HepG2 (cell line): ENCODE measurements around the gene GPR55. TPM values are rescaled to one million over a fixed set of nuclear protein-coding genes. Genes with fewer than 3 reads are reported as not detected.

Experiments used
- ATAC-seq: fragments of 200-7000 bp; cut with Tn5 transposase; 3 replicates; pipeline ENCODE4 v1.9.1; 2020; ENCODE audit warnings: mild to moderate bottlenecking, moderate library complexity
- BruUV-seq: library from RNA; stranded (reverse); fragments of 400-500 nt; replicated peaks from 2 replicates; lab custom pipeline; 2021; lab: Mats Ljungman, UMichigan
- CTCF ChIA-PET: fragments of 300-600 bp; formaldehyde crosslinking; extraction: SDS; loops from one replicate; lab custom pipeline; 2021; ENCODE audit warnings: low total read pairs, inconsistent platforms, low intra/inter-chr PET ratio; lab: Yijun Ruan, JAX
- POLR2A ChIA-PET: fragments of 350-600 bp; sonication (Branson Sonifier 250); formaldehyde crosslinking; loops from one replicate; lab custom pipeline; 2020; ENCODE audit warnings: antibody characterized with exemption, inconsistent platforms; lab: Yijun Ruan, JAX
- DNase-seq: peaks from one replicate; pipeline ENCODE4 v3.0.0-alpha.2; 2015; ENCODE audit warnings: low spot score
- FAIRE-seq: peaks from 3 replicates; lab custom pipeline; 2011; peaks lifted over from hg19 to GRCh38; lab: Jason Lieb, UNC
- H2AFZ ChIP-seq: one replicate; pipeline ENCODE4 v1.6.1; 2011; ENCODE audit warnings: low read length, inconsistent platforms
- H3K27ac ChIP-seq: fragments of 300-600 bp; 3 replicates; pipeline ENCODE4 v1.8.0; 2011; ENCODE audit warnings: mixed run types, mild to moderate bottlenecking, mixed read lengths, low read length, inconsistent platforms; ENCODE audit not compliant: insufficient read depth; ENCODE audit errors: extremely low read length
- H3K27me3 ChIP-seq, 2 experiments: fragments of 200-600 bp in 1 of 2; 2 replicates in 1 of 2; 3 replicates in 1 of 2; pipeline versions ENCODE4 v1.6.0 to v1.8.0; 2011; ENCODE audit warnings: low read length in 2 of 2, mild to moderate bottlenecking in 2 of 2, moderate library complexity in 2 of 2, inconsistent platforms in 1 of 2; ENCODE audit not compliant: insufficient read depth in 2 of 2, control insufficient read depth in 1 of 2
- H3K36me3 ChIP-seq, 2 experiments: fragments of 200-600 bp in 1 of 2; replicated peaks in 1 of 2; 2 replicates in 1 of 2; 3 replicates in 1 of 2; pipeline versions ENCODE4 v1.5.1 to v1.8.0; 2011; ENCODE audit warnings: low read length in 2 of 2, inconsistent platforms in 1 of 2; ENCODE audit not compliant: insufficient read depth in 2 of 2, control insufficient read depth in 1 of 2
- H3K4me1 ChIP-seq: 2 replicates; pipeline ENCODE4 v1.5.1; 2012; ENCODE audit warnings: low read length, inconsistent platforms; ENCODE audit not compliant: insufficient read depth
- H3K4me2 ChIP-seq: 2 replicates; pipeline ENCODE4 v1.6.0; 2011; ENCODE audit warnings: low read depth, low read length, inconsistent platforms
- H3K4me3 ChIP-seq, 3 experiments: fragments of 200-600 bp in 1 of 3; sonication (generic), shearing (Covaris generic) in 1 of 3; replicated peaks in 1 of 3; 2 replicates each; pipeline ENCODE4 v1.5.1; 2011 to 2016; ENCODE audit warnings: low read length in 3 of 3, inconsistent platforms in 2 of 3, low read depth in 2 of 3, mild to moderate bottlenecking in 2 of 3, control low read depth in 1 of 3, mixed read lengths in 1 of 3; ENCODE audit not compliant: insufficient read depth in 1 of 3
- H3K79me2 ChIP-seq: one replicate; pipeline ENCODE4 v1.6.1; 2011; ENCODE audit warnings: low read length, inconsistent platforms; ENCODE audit not compliant: insufficient read depth
- H3K9ac ChIP-seq: 2 replicates; pipeline ENCODE4 v1.6.0; 2011; ENCODE audit warnings: mild to moderate bottlenecking, low read depth, low read length, inconsistent platforms; ENCODE audit not compliant: insufficient read depth
- H3K9me3 ChIP-seq: 2 replicates; pipeline ENCODE4 v1.5.1; 2012; ENCODE audit warnings: mild to moderate bottlenecking, low read length
- H4K20me1 ChIP-seq: 2 replicates; pipeline ENCODE4 v1.6.0; 2011; ENCODE audit warnings: inconsistent platforms, mild to moderate bottlenecking, low read length, moderate library complexity; ENCODE audit not compliant: insufficient read depth
- ARNT2 ChIP-seq: sonication (generic); formaldehyde crosslinking; IDR thresholded peaks from 2 replicates; pipeline ENCODE4 v1.8.0; 2022; ENCODE audit warnings: mild to moderate bottlenecking, low read depth, missing genetic modification reagents, moderate library complexity
- EED ChIP-seq: sonication (generic); formaldehyde crosslinking; IDR thresholded peaks from 2 replicates; pipeline ENCODE4 v1.5.0; 2020; ENCODE audit warnings: mild to moderate bottlenecking, missing genetic modification reagents
- NFYC ChIP-seq: IDR thresholded peaks from 2 replicates; pipeline ENCODE4 v1.6.1; 2016; ENCODE audit warnings: missing genetic modification reagents, missing compliant biosample characterization
- NR2F6 ChIP-seq, 2 experiments: IDR thresholded peaks; 2 replicates each; pipeline ENCODE4 v1.6.1; 2016; ENCODE audit warnings: antibody characterized with exemption in 1 of 2, mild to moderate bottlenecking in 1 of 2
- RAD21 ChIP-seq: fragments of 450-650 bp; formaldehyde crosslinking; IDR thresholded peaks from 2 replicates; pipeline ENCODE4 v1.5.0; 2020; ENCODE audit warnings: mild to moderate bottlenecking
- SMC3 ChIP-seq: IDR thresholded peaks from 2 replicates; pipeline ENCODE4 v1.6.1; 2011; ENCODE audit warnings: low read length, improper control_type of control experiment
- STAG1 ChIP-seq: sonication (generic); formaldehyde crosslinking; IDR thresholded peaks from 2 replicates; pipeline ENCODE4 v1.4.0; 2020; ENCODE audit warnings: missing genetic modification reagents
- TOPORS ChIP-seq: sonication (generic); formaldehyde crosslinking; IDR thresholded peaks from 2 replicates; pipeline ENCODE4 v1.8.0; 2023; ENCODE audit warnings: mild to moderate bottlenecking, missing genetic modification reagents
- ZNF225 ChIP-seq: sonication (generic); formaldehyde crosslinking; IDR thresholded peaks from 2 replicates; pipeline ENCODE4 v1.4.0; 2020; ENCODE audit warnings: mild to moderate bottlenecking, missing genetic modification reagents
- ZNF446 ChIP-seq: sonication (generic); formaldehyde crosslinking; IDR thresholded peaks from 2 replicates; pipeline ENCODE4 v1.5.0; 2020; ENCODE audit warnings: mild to moderate bottlenecking, missing genetic modification reagents
- ZNF678 ChIP-seq: sonication (generic); formaldehyde crosslinking; IDR thresholded peaks from 2 replicates; pipeline ENCODE4 v1.4.0; 2020; ENCODE audit warnings: mild to moderate bottlenecking, missing genetic modification reagents
- ZNF878 ChIP-seq: sonication (generic); formaldehyde crosslinking; IDR thresholded peaks from 2 replicates; pipeline ENCODE4 v1.8.1; 2023; ENCODE audit warnings: mild to moderate bottlenecking, missing genetic modification reagents, moderate library complexity
- WGBS: methylation state at CpG from one replicate; pipeline ENCODE4 v1.1.6; 2017; ENCODE audit warnings: low lambda C conversion rate; 5-methylcytosine and 5-hydroxymethylcytosine counted together
- in situ Hi-C: cut with HindIII; loops from 2 replicates; pipeline ENCODE4 v1.10.0; 2017; ENCODE audit warnings: low pct_unique_long_range_greater_than_20kb; ENCODE audit not compliant: extremely low pct_ligation_motif_present
- intact Hi-C: fragments of 100-400 bp; cut with micrococcal nuclease; formaldehyde crosslinking; loops from one replicate; pipeline ENCODE4 v1.10.0; 2022; ENCODE audit not compliant: unreplicated experiment
- polyA plus RNA-seq, 8 experiments: library from polyadenylated mRNA; depleted of rRNA in 3 of 8; stranded (reverse) in 7 of 8; unstranded in 1 of 8; fragments of >200 nt; fragmentation: Illumina TruSeq in 4 of 8; extraction: Trizol in 4 of 8; gene quantifications; 2 replicates each; pipeline versions ENCODE4 v1.2.1 to v1.2.3, GENCODE V29; 2011 to 2016; ENCODE audit warnings: low read depth in 4 of 8, missing spikeins in 1 of 8, mixed read lengths in 1 of 8; ENCODE audit not compliant: insufficient read depth in 1 of 8
- total RNA-seq, 5 experiments: library from RNA; depleted of rRNA; stranded (reverse); fragments of >200 nt; fragmentation: Illumina TruSeq; extraction: Trizol; gene quantifications; 2 replicates each; pipeline ENCODE4 v1.2.3, GENCODE V29; 2016; ENCODE audit warnings: low read depth in 1 of 5
- TF ChIP-seq, protein P1 (sequence below): sonication (generic); formaldehyde crosslinking; IDR thresholded peaks from 2 replicates; pipeline ENCODE4 v1.5.0; 2020; ENCODE audit warnings: mild to moderate bottlenecking, missing genetic modification reagents, moderate library complexity
- TF ChIP-seq, protein P2 (sequence below): sonication (generic); formaldehyde crosslinking; IDR thresholded peaks from 2 replicates; pipeline ENCODE4 v1.5.0; 2020; ENCODE audit warnings: mild to moderate bottlenecking, missing genetic modification reagents
- TF ChIP-seq, protein P3 (sequence below): sonication (generic); formaldehyde crosslinking; IDR thresholded peaks from 2 replicates; pipeline ENCODE4 v1.8.1; 2022; ENCODE audit warnings: mild to moderate bottlenecking, missing genetic modification reagents
- TF ChIP-seq, protein P4 (sequence below): sonication (generic); formaldehyde crosslinking; IDR thresholded peaks from 2 replicates; pipeline ENCODE4 v1.5.0; 2020; ENCODE audit warnings: mild to moderate bottlenecking, missing genetic modification reagents

Gene GPR55
- total and polyA plus RNA-seq, 2 of the 13 experiments (the other 11 are each of a cell fraction or from before 2014, with no cell fraction given), result not detected

DNA sequence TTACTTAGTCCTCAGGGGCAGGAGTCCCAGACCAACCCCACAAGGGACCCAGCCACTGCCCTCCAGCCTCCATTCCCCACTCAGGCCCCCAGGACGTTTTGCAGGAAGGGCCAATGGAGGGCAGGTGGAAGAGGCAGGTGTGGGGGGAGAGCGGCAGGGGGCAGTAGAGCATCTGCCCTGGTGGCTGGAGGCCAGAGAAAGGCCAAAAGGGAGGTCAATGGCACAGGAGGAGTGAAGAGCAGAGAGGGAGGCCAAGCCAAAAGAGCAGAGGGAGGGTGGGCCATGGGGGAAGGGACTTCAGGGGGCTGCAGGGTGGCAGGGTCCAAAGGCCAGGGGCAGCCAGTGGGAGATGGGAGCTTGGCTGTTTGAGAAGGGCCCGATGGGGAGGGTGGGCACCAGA is 17.3 kb upstream of the GPR55 start:
- H3K36me3 ChIP-seq, result no peaks in the 10 kb centered on the region
- POLR2A ChIA-PET, result no interaction called here

More for the DNA sequence above, 17.3 kb upstream of the GPR55 start:
- WGBS, result 23% methylated on average over 3 of the region's 3 CpGs
- intact Hi-C loops, result no loop called here
- in situ Hi-C loops, result no loop called here
- FAIRE-seq (no peak), ATAC-seq (peak; percentile 56)
- CTCF ChIA-PET, result interaction anchor here (0.9 kb wide), 1 partner anchor 45 kb away, joined by 3 read pairs; no protein-coding TSS in a partner anchor
- peaks cover 3 to 52% of the 10 kb centered on the region in 2 experiments for H3K27me3 ChIP-seq
- TF ChIP-seq NFYC (no peak), EED (CRISPR knock-in tag) (no peak), ZNF225 (CRISPR knock-in tag) (no peak), ARNT2 (no peak), ZNF878 (no peak), RAD21 (CRISPR knock-in tag) (0 out of 2 replicates have a peak, but pooled peaks have one; percentile 20), NR2F6 (IDR thresholded peaks at IDR 0.05) (no peak), NR2F6 (CRISPR knock-in tag; IDR thresholded peaks at IDR 0.05) (peak; percentile 21; the same call in 1 of the 2 replicates), SMC3 (0 out of 2 replicates have a peak, but pooled peaks have one; percentile 3), STAG1 (CRISPR knock-in tag) (peak; percentile 58), TOPORS (no peak), ZNF446 (no peak), ZNF678 (CRISPR knock-in tag) (no peak)
- TF ChIP-seq, protein P1, sequence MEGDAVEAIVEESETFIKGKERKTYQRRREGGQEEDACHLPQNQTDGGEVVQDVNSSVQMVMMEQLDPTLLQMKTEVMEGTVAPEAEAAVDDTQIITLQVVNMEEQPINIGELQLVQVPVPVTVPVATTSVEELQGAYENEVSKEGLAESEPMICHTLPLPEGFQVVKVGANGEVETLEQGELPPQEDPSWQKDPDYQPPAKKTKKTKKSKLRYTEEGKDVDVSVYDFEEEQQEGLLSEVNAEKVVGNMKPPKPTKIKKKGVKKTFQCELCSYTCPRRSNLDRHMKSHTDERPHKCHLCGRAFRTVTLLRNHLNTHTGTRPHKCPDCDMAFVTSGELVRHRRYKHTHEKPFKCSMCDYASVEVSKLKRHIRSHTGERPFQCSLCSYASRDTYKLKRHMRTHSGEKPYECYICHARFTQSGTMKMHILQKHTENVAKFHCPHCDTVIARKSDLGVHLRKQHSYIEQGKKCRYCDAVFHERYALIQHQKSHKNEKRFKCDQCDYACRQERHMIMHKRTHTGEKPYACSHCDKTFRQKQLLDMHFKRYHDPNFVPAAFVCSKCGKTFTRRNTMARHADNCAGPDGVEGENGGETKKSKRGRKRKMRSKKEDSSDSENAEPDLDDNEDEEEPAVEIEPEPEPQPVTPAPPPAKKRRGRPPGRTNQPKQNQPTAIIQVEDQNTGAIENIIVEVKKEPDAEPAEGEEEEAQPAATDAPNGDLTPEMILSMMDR (CRISPR knock-in tag), result peak; percentile 75
- TF ChIP-seq, protein P2, sequence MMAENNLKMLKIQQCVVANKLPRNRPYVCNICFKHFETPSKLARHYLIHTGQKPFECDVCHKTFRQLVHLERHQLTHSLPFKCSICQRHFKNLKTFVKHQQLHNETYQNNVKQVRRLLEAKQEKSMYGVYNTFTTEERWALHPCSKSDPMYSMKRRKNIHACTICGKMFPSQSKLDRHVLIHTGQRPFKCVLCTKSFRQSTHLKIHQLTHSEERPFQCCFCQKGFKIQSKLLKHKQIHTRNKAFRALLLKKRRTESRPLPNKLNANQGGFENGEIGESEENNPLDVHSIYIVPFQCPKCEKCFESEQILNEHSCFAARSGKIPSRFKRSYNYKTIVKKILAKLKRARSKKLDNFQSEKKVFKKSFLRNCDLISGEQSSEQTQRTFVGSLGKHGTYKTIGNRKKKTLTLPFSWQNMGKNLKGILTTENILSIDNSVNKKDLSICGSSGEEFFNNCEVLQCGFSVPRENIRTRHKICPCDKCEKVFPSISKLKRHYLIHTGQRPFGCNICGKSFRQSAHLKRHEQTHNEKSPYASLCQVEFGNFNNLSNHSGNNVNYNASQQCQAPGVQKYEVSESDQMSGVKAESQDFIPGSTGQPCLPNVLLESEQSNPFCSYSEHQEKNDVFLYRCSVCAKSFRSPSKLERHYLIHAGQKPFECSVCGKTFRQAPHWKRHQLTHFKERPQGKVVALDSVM (CRISPR knock-in tag), result peak; percentile 85
- TF ChIP-seq, protein P3, sequence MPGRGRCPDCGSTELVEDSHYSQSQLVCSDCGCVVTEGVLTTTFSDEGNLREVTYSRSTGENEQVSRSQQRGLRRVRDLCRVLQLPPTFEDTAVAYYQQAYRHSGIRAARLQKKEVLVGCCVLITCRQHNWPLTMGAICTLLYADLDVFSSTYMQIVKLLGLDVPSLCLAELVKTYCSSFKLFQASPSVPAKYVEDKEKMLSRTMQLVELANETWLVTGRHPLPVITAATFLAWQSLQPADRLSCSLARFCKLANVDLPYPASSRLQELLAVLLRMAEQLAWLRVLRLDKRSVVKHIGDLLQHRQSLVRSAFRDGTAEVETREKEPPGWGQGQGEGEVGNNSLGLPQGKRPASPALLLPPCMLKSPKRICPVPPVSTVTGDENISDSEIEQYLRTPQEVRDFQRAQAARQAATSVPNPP, result no peak
- TF ChIP-seq, protein P4, sequence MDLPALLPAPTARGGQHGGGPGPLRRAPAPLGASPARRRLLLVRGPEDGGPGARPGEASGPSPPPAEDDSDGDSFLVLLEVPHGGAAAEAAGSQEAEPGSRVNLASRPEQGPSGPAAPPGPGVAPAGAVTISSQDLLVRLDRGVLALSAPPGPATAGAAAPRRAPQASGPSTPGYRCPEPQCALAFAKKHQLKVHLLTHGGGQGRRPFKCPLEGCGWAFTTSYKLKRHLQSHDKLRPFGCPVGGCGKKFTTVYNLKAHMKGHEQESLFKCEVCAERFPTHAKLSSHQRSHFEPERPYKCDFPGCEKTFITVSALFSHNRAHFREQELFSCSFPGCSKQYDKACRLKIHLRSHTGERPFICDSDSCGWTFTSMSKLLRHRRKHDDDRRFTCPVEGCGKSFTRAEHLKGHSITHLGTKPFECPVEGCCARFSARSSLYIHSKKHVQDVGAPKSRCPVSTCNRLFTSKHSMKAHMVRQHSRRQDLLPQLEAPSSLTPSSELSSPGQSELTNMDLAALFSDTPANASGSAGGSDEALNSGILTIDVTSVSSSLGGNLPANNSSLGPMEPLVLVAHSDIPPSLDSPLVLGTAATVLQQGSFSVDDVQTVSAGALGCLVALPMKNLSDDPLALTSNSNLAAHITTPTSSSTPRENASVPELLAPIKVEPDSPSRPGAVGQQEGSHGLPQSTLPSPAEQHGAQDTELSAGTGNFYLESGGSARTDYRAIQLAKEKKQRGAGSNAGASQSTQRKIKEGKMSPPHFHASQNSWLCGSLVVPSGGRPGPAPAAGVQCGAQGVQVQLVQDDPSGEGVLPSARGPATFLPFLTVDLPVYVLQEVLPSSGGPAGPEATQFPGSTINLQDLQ (CRISPR knock-in tag), result no peak
- TF ChIP-seq, all 625 proteins: peak for 6
- Histone ChIP-seq H4K20me1 (no peaks in the 10 kb centered on the region), H3K4me3 (no peak overlapping the region), H3K9ac (no peak overlapping the region), H2AFZ (no peak overlapping the region), H3K27ac (no peak overlapping the region), H3K79me2 (no peaks in the 10 kb centered on the region), H3K9me3 (no peaks in the 10 kb centered on the region; the same call in 1 of the 2 replicates), H3K4me1 (no peaks in the 10 kb centered on the region), H3K4me2 (no peak overlapping the region)
- no TSS peak for BruUV-seq
- no peak for DNase-seq
